Activated CD4-positive, alpha-beta T cell treated with anti-CD3 and anti-CD28 coated beads, Interleukin-2, amount 10 ng/mL, durations not matched to agents 7 days and 5 days (primary cell): ENCODE results near the gene GRM4. TPM values are rescaled to one million over a fixed set of nuclear protein-coding genes. Genes with fewer than 3 reads are reported as not detected.

ENCODE experiments used
- CTCF ChIA-PET: fragments of 350-600 bp; sonication (Branson Sonifier 250); formaldehyde crosslinking; loops from one replicate; lab custom pipeline; 2021; ENCODE audit warnings: antibody characterized with exemption; lab: Charles Lee
- POLR2A ChIA-PET: fragments of 350-600 bp; sonication (Branson Sonifier 250); formaldehyde crosslinking; loops from one replicate; lab custom pipeline; 2021; ENCODE audit warnings: antibody characterized with exemption; lab: Charles Lee
- DNase-seq: peaks from one replicate; pipeline ENCODE4 v3.0.0-alpha.2; 2020
- H3K27ac Mint-ChIP-seq: one replicate; pipeline ENCODE4 v1.8.0; 2021; ENCODE audit warnings: mild to moderate bottlenecking, moderate library complexity, mixed read lengths
- H3K27me3 Mint-ChIP-seq: one replicate; pipeline ENCODE4 v1.8.0; 2021; ENCODE audit warnings: mixed read lengths
- H3K36me3 Mint-ChIP-seq: one replicate; pipeline ENCODE4 v1.8.0; 2021; ENCODE audit warnings: low read depth, mixed read lengths
- H3K4me1 Mint-ChIP-seq: one replicate; pipeline ENCODE4 v1.8.0; 2021; ENCODE audit warnings: mixed read lengths
- H3K4me3 Mint-ChIP-seq: one replicate; pipeline ENCODE4 v1.8.0; 2021; ENCODE audit warnings: mild to moderate bottlenecking, moderate library complexity, mixed read lengths
- H3K9me3 Mint-ChIP-seq: one replicate; pipeline ENCODE4 v1.8.0; 2021; ENCODE audit warnings: mixed read lengths
- total RNA-seq, 2 experiments: library from RNA; stranded (reverse); gene quantifications; one replicate each; pipeline ENCODE4 v1.2.3, GENCODE V29; 2021

Gene GRM4
- total RNA-seq, 2 experiments from 2014 or later = not detected

GRCh38 chr6:33998660-33999059 is 147.2 kb downstream of the GRM4 start:
- Mint-ChIP-seq H3K4me3 (no peak overlapping the region), H3K36me3 (no peaks in the 10 kb centered on the region), H3K27ac (no peak overlapping the region), H3K4me1 (no peaks in the 10 kb centered on the region), H3K27me3 (peaks cover 11% of the 10 kb centered on the region), H3K9me3 (peaks cover 6% of the 10 kb centered on the region)
- CTCF ChIA-PET = no interaction called here
- no peak for DNase-seq
- POLR2A ChIA-PET = no interaction called here

GRCh38 chr6:33997265-33997664 is 148.6 kb downstream of the GRM4 start:
- DNase-seq = no peak
- H3K4me1 Mint-ChIP-seq = no peaks in the 10 kb centered on the region
- ChIA-PET POLR2A (no interaction called here), CTCF (interaction anchor here (1.2 kb wide), 1 partner anchor 38 kb away, joined by 3 read pairs; no protein-coding TSS in a partner anchor)
- no peaks in the 10 kb centered on the region for H3K36me3 Mint-ChIP-seq
- H3K9me3 Mint-ChIP-seq = peaks cover 5% of the 10 kb centered on the region
- no peak overlapping the region for H3K4me3 Mint-ChIP-seq
- no peak overlapping the region for H3K27ac Mint-ChIP-seq
- H3K27me3 Mint-ChIP-seq = peaks cover 11% of the 10 kb centered on the region

GRCh38 chr6:33996120-33996475 is 149.8 kb downstream of the GRM4 start:
- ChIA-PET POLR2A (no interaction called here), CTCF (interaction anchor here (0.6 to 1.2 kb wide), 2 partner anchors 18 to 37 kb away, joined by 3 to 4 read pairs; no protein-coding TSS in a partner anchor)
- DNase-seq = no peak
- H3K36me3 Mint-ChIP-seq = no peaks in the 10 kb centered on the region
- peaks cover 5% of the 10 kb centered on the region for H3K9me3 Mint-ChIP-seq
- H3K27me3 Mint-ChIP-seq = peaks cover 11% of the 10 kb centered on the region
- no peak overlapping the region for H3K4me3 Mint-ChIP-seq
- H3K4me1 Mint-ChIP-seq = no peaks in the 10 kb centered on the region
- H3K27ac Mint-ChIP-seq = no peak overlapping the region

- no peak for DNase-seq
- POLR2A ChIA-PET = no interaction called here
- Mint-ChIP-seq H3K36me3 (no peaks in the 10 kb centered on the region), H3K4me3 (no peak overlapping the region), H3K4me1 (no peaks in the 10 kb centered on the region), H3K27ac (no peak overlapping the region), H3K9me3 (peaks cover 5% of the 10 kb centered on the region), H3K27me3 (peaks cover 11% of the 10 kb centered on the region)
- CTCF ChIA-PET = interaction anchor here (1.2 kb wide), 1 partner anchor 36 kb away, joined by 3 read pairs; no protein-coding TSS in a partner anchor
Observed at GRCh38 chr6:33995309-33996119, 150.4 kb downstream of the GRM4 start.

- ChIA-PET CTCF (no interaction called here), POLR2A (no interaction called here)
- H3K27me3 Mint-ChIP-seq = peaks cover 11% of the 10 kb centered on the region
- H3K4me1 Mint-ChIP-seq = no peaks in the 10 kb centered on the region
- no peak overlapping the region for H3K4me3 Mint-ChIP-seq
- no peaks in the 10 kb centered on the region for H3K36me3 Mint-ChIP-seq
- peaks cover 5% of the 10 kb centered on the region for H3K9me3 Mint-ChIP-seq
- no peak overlapping the region for H3K27ac Mint-ChIP-seq
- no peak for DNase-seq
Observed at GRCh38 chr6:33994472-33995308, 151.2 kb downstream of the GRM4 start.

GRCh38 chr6:33993653-33994471 is 152.0 kb downstream of the GRM4 start:
- no peaks in the 10 kb centered on the region for H3K4me1 Mint-ChIP-seq
- CTCF ChIA-PET = no interaction called here
- no peaks in the 10 kb centered on the region for H3K36me3 Mint-ChIP-seq
- peaks cover 5% of the 10 kb centered on the region for H3K9me3 Mint-ChIP-seq
- no peak overlapping the region for H3K27ac Mint-ChIP-seq
- peaks cover 11% of the 10 kb centered on the region for H3K27me3 Mint-ChIP-seq
- no peak overlapping the region for H3K4me3 Mint-ChIP-seq
- DNase-seq = no peak
- POLR2A ChIA-PET = no interaction called here

GRCh38 chr6:33993091-33993490 is 152.8 kb downstream of the GRM4 start:
- CTCF ChIA-PET = no interaction called here
- POLR2A ChIA-PET = no interaction called here
- H3K36me3 Mint-ChIP-seq = no peaks in the 10 kb centered on the region

GRCh38 chr6:33992191-33992590 is 153.7 kb downstream of the GRM4 start:
- Mint-ChIP-seq H3K4me1 (no peaks in the 10 kb centered on the region), H3K9me3 (peaks cover 1% of the 10 kb centered on the region), H3K4me3 (no peak overlapping the region), H3K36me3 (no peaks in the 10 kb centered on the region), H3K27me3 (peaks cover 7% of the 10 kb centered on the region), H3K27ac (no peak overlapping the region)
- ChIA-PET CTCF (no interaction called here), POLR2A (no interaction called here)
- DNase-seq = no peak

More at GRCh38 chr6:33993091-33993490, 152.8 kb downstream of the GRM4 start:
- Mint-ChIP-seq H3K27me3 (peaks cover 11% of the 10 kb centered on the region), H3K4me1 (no peaks in the 10 kb centered on the region), H3K4me3 (no peak overlapping the region), H3K9me3 (peaks cover 5% of the 10 kb centered on the region), H3K27ac (no peak overlapping the region)
- DNase-seq = no peak

GRCh38 chr6:33991610-33992009 is 154.3 kb downstream of the GRM4 start:
- ChIA-PET CTCF (no interaction called here), POLR2A (no interaction called here)
- Mint-ChIP-seq H3K4me1 (no peaks in the 10 kb centered on the region), H3K27ac (no peak overlapping the region), H3K27me3 (peaks cover 5% of the 10 kb centered on the region), H3K36me3 (no peaks in the 10 kb centered on the region), H3K4me3 (no peak overlapping the region), H3K9me3 (no peaks in the 10 kb centered on the region)
- DNase-seq = no peak

GRCh38 chr6:33990061-33990541 is 155.8 kb downstream of the GRM4 start:
- Mint-ChIP-seq H3K4me3 (no peak overlapping the region), H3K27ac (no peak overlapping the region), H3K27me3 (no peaks in the 10 kb centered on the region), H3K9me3 (no peaks in the 10 kb centered on the region), H3K4me1 (no peaks in the 10 kb centered on the region), H3K36me3 (no peaks in the 10 kb centered on the region)
- ChIA-PET POLR2A (no interaction called here), CTCF (interaction anchor here (1.7 kb wide), 1 partner anchor 30 kb away, joined by 4 read pairs; no protein-coding TSS in a partner anchor)
- DNase-seq = no peak

GRCh38 chr6:33989016-33989854 is 156.7 kb downstream of the GRM4 start:
- H3K27ac Mint-ChIP-seq = no peak overlapping the region
- no peak overlapping the region for H3K4me3 Mint-ChIP-seq
- DNase-seq = no peak
- ChIA-PET CTCF (interaction anchor here (1.7 kb wide), 1 partner anchor 29 kb away, joined by 4 read pairs; no protein-coding TSS in a partner anchor), POLR2A (no interaction called here)
- no peaks in the 10 kb centered on the region for H3K9me3 Mint-ChIP-seq
- H3K4me1 Mint-ChIP-seq = no peaks in the 10 kb centered on the region
- H3K36me3 Mint-ChIP-seq = no peaks in the 10 kb centered on the region
- no peaks in the 10 kb centered on the region for H3K27me3 Mint-ChIP-seq
